ENCODE data around the gene PFAS. TPM values are rescaled to one million over a fixed set of nuclear protein-coding genes. Genes with fewer than 3 reads are reported as not detected.

PFAS gene
- total and polyA plus RNA-seq, 10 of the 15 experiments (the other 5 are each of a cell fraction or from before 2014, with no cell fraction given): 13.9 to 122 (median 47.2) TPM

GRCh38 chr17:8272421-8272820, 23.3 kb downstream of the PFAS start:
- H3K36me3 ChIP-seq (ENCODE audit: control insufficient read depth in 2 of 2, insufficient read depth in 2 of 2, low read length in 1 of 2): peaks cover 4 to 6% of the 10 kb centered on the region in 2 experiments; a peak in 3 of 4 replicates

GRCh38 chr17:8273884-8274444, 24.9 kb downstream of the PFAS start:
- no TSS peak for BruUV-seq (replicated peaks)
- Histone ChIP-seq H3K4me2 (ENCODE audit: control insufficient read depth, insufficient read depth) (no peak overlapping the region), H3K4me1 (ENCODE audit: control insufficient read depth, insufficient read depth, low read length) (no peaks in the 10 kb centered on the region), H3K79me2 (ENCODE audit: control insufficient read depth, insufficient read depth, low read length) (no peaks in the 10 kb centered on the region), H3K36me3 (ENCODE audit: control insufficient read depth in 2 of 2, insufficient read depth in 2 of 2, low read length in 1 of 2) (peaks cover 2 to 6% of the 10 kb centered on the region in 2 experiments; a peak in 3 of 4 replicates), H3K9ac (ENCODE audit: control insufficient read depth, insufficient read depth, low read length) (no peak overlapping the region), H3K27me3 (replicated peaks in 1 of 2; ENCODE audit: control insufficient read depth in 2 of 2, insufficient read depth in 2 of 2, low read length in 1 of 2) (no peaks in the 10 kb centered on the region), H4K20me1 (ENCODE audit: control insufficient read depth, insufficient read depth) (no peaks in the 10 kb centered on the region), H2AFZ (ENCODE audit: control insufficient read depth, low read depth, low read length) (no peak overlapping the region), H3K9me3 (replicated peaks; ENCODE audit: control insufficient read depth, insufficient read depth, low read length) (no peaks in the 10 kb centered on the region), H3K27ac (ENCODE audit: control insufficient read depth, insufficient read depth) (no peak overlapping the region), H3K4me3 (no peak overlapping the region)
- DNase-seq (ENCODE audit: low read depth, low spot score): no peak
- ChIA-PET SMC1A (ENCODE audit: uncharacterized antibody, unreplicated experiment) (no interaction called here), RAD21 (ENCODE audit: unreplicated experiment) (no interaction called here), POLR2A (no interaction called here), CTCF (no interaction called here)
- in situ Hi-C loops (cut with MboI): no loop called here
- no peak for TF ChIP-seq YY1 (IDR thresholded peaks at IDR 0.05; ENCODE audit: low read depth, low read length)
- no peak for TF ChIP-seq MAX (IDR thresholded peaks at IDR 0.05; ENCODE audit: low read depth, low read length)
- TF ChIP-seq NFXL1 (IDR thresholded peaks at IDR 0.05; ENCODE audit: borderline replicate concordance): no peak
- no peak for FAIRE-seq
- ATAC-seq: no peak
- intact Hi-C loops (cut with micrococcal nuclease; ENCODE audit: unreplicated experiment): no loop called here
- WGBS (ENCODE audit: insufficient coverage, insufficient replicate concordance, low lambda C conversion rate, missing lambda C conversion rate): 97% methylated on average over 4 of the region's 4 CpGs

More at GRCh38 chr17:8272421-8272820, 23.3 kb downstream of the PFAS start:
- BruUV-seq (replicated peaks): no TSS peak
- no peaks in the 10 kb centered on the region for H3K4me1 ChIP-seq (ENCODE audit: control insufficient read depth, insufficient read depth, low read length)
- H3K27ac ChIP-seq (ENCODE audit: control insufficient read depth, insufficient read depth): no peak overlapping the region
- H3K9me3 ChIP-seq (replicated peaks; ENCODE audit: control insufficient read depth, insufficient read depth, low read length): no peaks in the 10 kb centered on the region
- H4K20me1 ChIP-seq (ENCODE audit: control insufficient read depth, insufficient read depth): no peaks in the 10 kb centered on the region
- 100% methylated on average over 1 of the region's 1 CpG for WGBS (ENCODE audit: insufficient coverage, insufficient replicate concordance, low lambda C conversion rate, missing lambda C conversion rate)
- no peak for FAIRE-seq
- H3K4me2 ChIP-seq (ENCODE audit: control insufficient read depth, insufficient read depth): no peak overlapping the region
- ChIA-PET SMC1A (ENCODE audit: uncharacterized antibody, unreplicated experiment) (interaction anchor here (0.5 to 1.2 kb wide), 2 partner anchors 12 to 23 kb away, joined by 3 read pairs; partner anchors contain the start of gene PFAS), POLR2A (interaction anchor here (0.8 kb wide), 1 partner anchor 16 kb away, joined by 3 read pairs; the partner anchor contains the start of gene RANGRF), CTCF (interaction anchor here (0.9 kb wide), 1 partner anchor 29 kb away, joined by 3 read pairs; no protein-coding TSS in a partner anchor), RAD21 (ENCODE audit: unreplicated experiment) (no interaction called here)
- no peak for ATAC-seq
- intact Hi-C loops (cut with micrococcal nuclease; ENCODE audit: unreplicated experiment) (no loop called here), in situ Hi-C loops (cut with MboI) (no loop called here)
- H3K27me3 ChIP-seq (replicated peaks in 1 of 2; ENCODE audit: control insufficient read depth in 2 of 2, insufficient read depth in 2 of 2, low read length in 1 of 2): no peaks in the 10 kb centered on the region
- no peak overlapping the region for H2AFZ ChIP-seq (ENCODE audit: control insufficient read depth, low read depth, low read length)
- no peaks in the 10 kb centered on the region for H3K79me2 ChIP-seq (ENCODE audit: control insufficient read depth, insufficient read depth, low read length)
- no peak overlapping the region for H3K9ac ChIP-seq (ENCODE audit: control insufficient read depth, insufficient read depth, low read length)
- TF ChIP-seq CBX5 (IDR thresholded peaks at IDR 0.05; ENCODE audit: low read depth) (no peak), ZNF274 (IDR thresholded peaks at IDR 0.05; ENCODE audit: insufficient read depth, insufficient read length) (no peak), RUNX3 (IDR thresholded peaks at IDR 0.05; ENCODE audit: low read length) (no peak), CBFB (IDR thresholded peaks at IDR 0.05; ENCODE audit: low read depth) (no peak)
- H3K4me3 ChIP-seq: no peak overlapping the region
- no peak for DNase-seq (ENCODE audit: low read depth, low spot score)

Measured in GM12878 (cell line).